Uterus (tissue), 2 donors: Measurements from ENCODE around the gene KCNMB1.
A peak's percentile ranks its signal among the peaks of the same experiment; 100 is the strongest.

Experiments
- POLR2A ChIP-seq, 2 donors: fragments of 450-650 bp; IDR thresholded peaks; one replicate each; pipeline ENCODE4 v1.6.1; 2016; ENCODE audit warnings: antibody characterized with exemption in 2 of 2, mild to moderate bottlenecking in 1 of 2, moderate library complexity in 1 of 2
- TF ChIP-seq, protein P1 (sequence below), 4 experiments: fragments of 200-600 bp in 2 of 4; fragments of 450-650 bp in 2 of 4; sonication (generic) in 2 of 4; IDR thresholded peaks; one replicate each; pipeline ENCODE4 v1.5.1; 2016 to 2019; ENCODE audit warnings: antibody characterized with exemption in 4 of 4, mild to moderate bottlenecking in 2 of 4, moderate library complexity in 1 of 4

DNA sequence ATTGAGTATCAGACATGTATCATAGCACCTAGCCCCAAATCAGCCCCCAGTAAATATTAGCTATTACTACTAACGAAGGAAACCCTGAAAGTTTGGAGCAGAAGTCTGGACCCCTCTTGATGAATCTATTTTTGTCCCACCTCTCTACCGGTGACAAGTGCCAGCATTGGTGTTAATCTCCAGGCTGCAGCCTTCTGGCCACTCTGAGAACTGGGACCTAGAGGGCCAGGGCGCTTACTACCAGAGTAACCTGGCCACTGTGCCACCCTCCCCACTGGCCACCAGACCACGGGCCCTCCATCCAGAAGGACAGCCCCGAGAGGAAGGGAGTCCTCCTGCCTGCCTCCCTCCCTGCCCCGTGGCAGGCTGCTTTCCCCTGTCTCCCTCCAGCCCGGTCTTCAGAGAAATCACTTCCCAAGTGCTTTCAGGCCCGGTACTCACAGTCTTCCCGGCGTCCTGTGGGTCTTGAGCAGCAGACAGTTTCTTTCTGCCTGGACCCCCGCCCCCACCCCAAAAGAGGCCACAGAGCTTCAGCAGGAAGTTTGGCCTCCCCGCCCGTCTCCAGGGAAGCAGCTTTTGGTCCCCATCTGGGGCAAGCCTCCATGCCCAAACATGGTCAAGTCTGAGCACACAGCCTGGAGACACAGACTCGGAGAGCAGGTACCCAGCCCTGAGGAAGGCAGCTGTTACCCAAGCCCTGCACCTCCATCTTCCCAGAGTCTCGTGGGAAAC lies at the start of gene KCNMB1:
- TF ChIP-seq, protein P1, sequence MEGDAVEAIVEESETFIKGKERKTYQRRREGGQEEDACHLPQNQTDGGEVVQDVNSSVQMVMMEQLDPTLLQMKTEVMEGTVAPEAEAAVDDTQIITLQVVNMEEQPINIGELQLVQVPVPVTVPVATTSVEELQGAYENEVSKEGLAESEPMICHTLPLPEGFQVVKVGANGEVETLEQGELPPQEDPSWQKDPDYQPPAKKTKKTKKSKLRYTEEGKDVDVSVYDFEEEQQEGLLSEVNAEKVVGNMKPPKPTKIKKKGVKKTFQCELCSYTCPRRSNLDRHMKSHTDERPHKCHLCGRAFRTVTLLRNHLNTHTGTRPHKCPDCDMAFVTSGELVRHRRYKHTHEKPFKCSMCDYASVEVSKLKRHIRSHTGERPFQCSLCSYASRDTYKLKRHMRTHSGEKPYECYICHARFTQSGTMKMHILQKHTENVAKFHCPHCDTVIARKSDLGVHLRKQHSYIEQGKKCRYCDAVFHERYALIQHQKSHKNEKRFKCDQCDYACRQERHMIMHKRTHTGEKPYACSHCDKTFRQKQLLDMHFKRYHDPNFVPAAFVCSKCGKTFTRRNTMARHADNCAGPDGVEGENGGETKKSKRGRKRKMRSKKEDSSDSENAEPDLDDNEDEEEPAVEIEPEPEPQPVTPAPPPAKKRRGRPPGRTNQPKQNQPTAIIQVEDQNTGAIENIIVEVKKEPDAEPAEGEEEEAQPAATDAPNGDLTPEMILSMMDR (IDR thresholded peaks at IDR 0.05) = no peak
- peak in 1 of 2 donors; percentile 37 for TF ChIP-seq POLR2A (IDR thresholded peaks at IDR 0.05)
